NCI-H146 treated with DMSO at 0.1 percent for 48 hours (cell line): ENCODE data around the gene ZNF503.
"Not testable (repeated sequence)": the region's sequence is repeated elsewhere in the genome, so short reads cannot be mapped to it uniquely, and the experiment has no call there.

Experiments used
- DNase-seq: peaks from one replicate; lab custom pipeline; 2025; ENCODE audit not compliant: unreplicated experiment; lab: John Stamatoyannopoulos, UW

Gene ZNF503

DNA sequence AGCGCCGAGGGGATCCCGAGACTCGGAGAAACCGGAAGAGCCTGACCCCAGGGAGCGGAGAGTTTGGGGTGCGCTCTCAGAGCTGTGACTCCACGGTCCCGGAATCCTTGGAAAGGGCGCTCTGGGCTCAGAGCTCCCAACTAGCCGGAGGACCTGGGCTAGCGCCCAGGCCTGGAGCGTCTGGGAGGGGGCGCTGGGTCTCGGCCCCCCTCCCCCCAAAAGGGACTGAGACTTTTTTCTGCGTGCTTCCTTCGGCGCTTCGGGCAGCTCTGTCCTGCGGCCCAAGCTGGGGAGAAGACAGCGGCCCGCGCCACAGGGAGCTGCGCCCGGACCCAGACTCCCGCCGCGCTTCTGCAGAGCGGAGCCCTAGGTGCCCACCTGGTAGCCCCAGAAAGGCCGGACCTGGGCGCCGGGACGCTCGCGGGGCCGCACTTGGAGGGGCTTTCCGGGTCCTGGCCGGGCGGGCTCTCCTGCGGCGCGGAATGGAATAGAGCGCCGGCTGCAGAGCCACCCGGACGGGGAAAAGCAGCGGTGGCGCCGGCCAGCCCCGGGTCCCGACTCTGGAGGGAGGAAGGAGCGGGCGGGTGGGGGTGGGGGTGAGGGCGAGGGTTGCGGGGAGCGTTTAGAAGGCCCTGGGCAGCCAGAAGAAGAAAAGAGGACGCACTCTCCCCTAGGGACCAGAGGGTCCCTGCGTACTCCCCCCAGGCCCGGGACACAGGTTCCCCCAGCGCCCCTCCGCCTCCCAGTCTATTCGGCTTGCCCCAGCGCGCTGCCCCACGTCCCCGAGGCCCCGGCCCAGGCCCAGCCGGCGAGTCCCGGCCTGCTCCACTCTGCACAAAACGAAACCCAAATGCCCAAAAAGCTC is 4.7 kb downstream of the ZNF503 start:
- DNase-seq, result no peak

DNA sequence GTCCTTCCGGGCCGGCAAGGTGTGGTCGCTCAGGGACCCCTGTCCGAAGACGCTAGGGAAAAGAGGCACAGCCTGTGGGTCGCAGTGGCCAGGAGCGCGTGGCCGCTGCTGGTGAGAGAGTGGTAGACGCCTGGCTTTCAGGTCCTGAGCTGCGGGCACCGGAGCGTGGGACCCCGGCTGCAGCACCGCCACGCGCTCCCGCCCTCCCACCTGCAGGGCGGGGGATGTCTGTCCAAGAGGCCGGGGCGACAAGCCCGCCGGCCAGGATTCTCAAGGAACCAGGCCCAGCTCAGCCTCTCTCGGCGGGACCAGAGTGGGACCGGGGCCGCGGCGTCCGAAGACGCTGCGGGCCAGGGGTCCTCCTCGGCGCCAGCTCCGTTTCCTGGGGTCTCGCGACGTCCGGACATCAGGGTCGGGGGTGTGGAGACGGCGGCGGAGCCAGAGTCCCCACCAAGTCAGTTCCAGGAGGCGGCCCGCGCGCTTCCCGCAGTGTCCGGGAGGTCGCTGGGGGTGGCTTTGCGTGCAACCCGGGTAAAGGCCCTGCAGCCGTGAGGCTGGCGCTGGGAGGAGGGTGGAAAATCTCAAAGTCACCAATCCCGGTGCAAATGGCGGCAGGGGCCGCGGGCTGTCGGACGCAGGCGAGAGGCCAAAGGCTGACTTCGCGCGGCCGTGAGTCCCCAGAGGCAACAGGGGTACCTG is 5.5 kb downstream of the ZNF503 start:
- DNase-seq, result no peak

DNA sequence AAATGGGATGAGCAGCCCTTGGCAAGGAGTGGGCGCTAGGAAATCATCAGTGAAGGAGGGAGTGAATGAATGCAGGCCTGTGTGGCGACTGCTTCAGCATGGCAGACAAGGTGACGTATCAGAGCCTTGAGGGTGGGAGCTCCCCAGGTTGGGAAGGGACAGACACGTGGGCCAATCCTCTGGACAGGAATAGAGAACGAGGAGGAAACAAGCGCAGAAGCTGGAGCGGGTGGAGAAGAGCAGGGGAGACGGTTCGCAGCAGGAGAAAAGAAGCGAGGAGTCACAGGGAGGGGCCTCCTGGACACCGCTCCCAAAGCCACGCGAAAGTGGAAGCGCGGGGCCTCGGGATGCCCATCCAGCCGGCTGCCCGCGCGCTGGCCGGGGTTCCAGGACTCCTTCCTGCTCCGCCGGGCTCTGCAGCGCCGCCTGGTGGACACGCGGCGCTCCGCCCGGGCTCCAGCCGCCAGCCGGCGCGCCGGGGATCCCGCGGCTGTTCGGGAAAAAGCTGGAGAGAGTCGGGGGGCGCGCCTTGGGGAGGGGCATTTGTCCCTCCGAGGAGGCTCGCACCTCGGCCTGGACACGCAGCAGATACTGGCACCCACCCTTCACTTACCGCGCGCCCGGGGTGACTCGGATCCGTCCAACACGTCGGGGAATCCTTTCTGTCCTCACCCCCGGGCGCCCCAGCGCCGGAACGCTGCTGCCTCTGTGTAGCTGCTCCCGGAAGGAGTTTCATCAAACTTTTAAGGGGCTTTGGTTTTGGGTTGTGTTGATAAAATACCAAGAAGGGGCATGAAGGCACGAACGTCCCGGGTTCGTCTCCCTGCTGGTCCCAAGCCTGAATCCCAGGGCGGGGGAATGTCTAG is 6.3 kb downstream of the ZNF503 start:
- DNase-seq, result no peak

DNA sequence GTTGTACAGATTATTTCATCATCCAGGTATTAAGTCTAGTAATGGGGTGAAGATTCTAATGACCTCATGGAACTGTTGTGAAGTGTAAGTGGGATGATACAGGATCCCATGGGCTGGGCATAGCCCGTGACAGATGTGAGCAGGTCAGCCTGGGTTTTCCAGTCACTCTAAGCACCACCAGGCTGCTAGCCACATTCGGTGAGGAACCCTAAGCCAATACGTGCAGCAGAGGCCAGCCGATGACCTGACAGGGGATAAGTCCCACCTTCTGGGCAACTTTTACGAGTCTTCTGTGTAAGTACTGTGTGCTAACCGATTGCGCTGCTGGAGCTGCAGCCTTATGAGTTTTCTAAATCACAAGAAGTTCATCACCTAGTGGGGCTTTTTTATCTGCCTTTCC is 7.3 kb downstream of the ZNF503 start:
- no peak for DNase-seq

DNA sequence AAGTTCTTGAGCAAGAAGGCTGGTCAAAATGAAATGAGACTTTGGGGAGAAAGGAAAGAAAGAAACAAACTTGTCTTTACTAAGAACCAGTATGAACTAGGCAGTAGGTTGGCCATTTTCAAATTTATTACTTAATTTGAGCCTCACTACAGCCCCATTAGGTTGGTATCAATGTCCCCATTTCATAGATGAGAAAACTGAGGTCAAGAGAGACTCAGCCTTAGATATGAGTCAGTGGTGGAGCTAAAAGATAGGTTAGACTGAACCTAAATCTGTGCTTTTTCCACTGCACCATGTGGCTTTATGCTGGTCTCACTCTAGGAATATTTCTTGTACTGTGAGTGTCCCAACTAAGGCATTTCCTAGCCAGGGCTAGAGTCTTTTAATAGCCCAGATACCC is 8.8 kb downstream of the ZNF503 start:
- no peak for DNase-seq

DNA sequence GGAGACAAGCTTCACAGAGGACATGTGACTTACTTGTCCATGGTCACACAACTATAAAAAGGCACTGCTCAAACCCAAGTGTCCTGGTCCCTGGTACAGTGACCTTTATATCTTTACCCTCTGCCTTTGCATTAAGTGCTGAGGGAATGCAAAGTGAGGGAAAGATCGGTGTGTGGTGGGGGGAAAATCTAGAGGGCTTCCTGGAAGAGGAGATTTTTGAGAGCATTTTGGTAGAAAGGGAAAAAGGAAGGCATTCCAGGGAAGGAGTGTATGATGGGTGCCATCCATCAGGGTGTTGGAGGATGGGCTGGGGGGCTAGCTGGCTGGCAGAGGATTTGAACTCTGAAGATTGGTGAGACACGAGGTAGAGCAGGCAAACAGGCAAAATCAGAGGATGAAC is 9.3 kb downstream of the ZNF503 start:
- DNase-seq, result no peak

DNA sequence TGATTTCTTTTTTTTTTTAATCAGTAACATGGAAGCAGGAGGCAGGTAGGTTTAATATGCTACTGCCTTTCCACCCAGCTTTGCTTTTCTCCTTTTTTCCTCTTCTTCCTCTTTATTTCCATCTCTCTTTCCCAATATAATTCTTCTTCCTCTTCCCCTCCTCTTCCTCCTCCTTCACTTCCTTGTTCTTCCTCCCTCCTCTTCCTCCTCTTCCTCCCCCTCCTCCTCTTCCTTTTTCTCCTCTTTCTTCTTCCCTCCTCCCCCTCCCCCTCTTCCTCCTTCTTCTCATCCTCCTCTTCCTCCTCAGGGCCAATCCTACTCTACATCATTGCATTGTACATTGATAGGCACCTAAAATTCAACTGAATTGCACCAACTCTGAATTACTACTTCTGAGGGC is 11.4 kb downstream of the ZNF503 start:
- no peak for DNase-seq

DNA sequence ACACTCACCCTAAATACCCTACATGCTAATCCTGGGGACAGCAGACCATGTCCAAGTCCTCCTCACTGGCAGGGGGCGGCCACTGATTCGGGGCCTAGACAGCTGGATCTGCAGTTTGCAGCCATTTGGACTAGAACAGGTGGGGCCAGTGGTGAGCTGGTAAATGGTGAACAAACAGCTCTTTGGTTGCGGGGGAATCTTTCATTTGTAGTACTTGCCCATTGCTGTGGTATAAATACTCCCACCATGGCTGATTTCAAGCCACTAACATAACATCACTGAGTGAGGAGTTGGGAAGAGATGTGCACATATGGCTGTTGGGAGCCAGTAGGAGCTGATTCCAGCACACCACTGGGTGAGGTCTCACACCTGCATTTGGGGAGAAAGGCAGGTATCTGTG is 13.5 kb downstream of the ZNF503 start:
- DNase-seq, result no peak

DNA sequence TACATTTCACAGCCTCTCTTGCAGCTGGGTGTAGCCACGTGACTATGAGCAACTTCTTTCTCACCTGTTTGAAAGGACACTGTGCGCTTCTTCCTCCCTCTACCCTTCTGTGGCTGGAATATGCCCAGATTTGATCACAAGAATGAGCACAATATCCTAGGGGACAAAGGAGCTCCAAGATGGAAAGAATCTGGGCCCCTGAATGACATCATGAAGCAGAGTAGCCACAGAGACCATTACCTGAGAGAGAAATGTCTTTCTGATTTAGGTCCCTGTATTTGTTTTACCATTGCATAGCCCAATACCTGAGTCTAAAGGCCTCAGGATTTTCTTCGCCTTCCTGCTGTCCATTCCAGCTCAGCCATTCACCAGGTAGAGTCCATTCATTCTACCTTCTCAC is 15.4 kb downstream of the ZNF503 start:
- DNase-seq, result no peak

DNA sequence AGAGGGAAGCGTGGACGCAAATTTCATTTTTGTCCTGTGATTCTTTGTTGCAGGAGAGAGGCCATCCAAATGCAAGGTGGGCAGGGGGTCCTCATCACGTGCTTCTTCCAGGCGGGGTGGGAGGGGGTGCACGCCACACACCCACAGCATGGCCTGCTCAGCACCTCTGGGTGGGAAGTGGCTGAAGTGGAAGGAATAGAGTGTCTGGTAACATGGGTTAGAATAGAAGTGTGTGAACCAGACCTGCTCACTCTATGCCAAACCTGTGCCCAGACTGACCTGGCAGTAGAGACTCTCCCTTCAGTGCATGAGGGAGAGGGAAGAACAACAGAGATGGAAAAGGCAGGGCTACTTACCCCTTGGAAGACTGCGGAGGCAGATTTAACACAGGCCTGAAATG is 21.7 kb downstream of the ZNF503 start:
- DNase-seq, result no peak

DNA sequence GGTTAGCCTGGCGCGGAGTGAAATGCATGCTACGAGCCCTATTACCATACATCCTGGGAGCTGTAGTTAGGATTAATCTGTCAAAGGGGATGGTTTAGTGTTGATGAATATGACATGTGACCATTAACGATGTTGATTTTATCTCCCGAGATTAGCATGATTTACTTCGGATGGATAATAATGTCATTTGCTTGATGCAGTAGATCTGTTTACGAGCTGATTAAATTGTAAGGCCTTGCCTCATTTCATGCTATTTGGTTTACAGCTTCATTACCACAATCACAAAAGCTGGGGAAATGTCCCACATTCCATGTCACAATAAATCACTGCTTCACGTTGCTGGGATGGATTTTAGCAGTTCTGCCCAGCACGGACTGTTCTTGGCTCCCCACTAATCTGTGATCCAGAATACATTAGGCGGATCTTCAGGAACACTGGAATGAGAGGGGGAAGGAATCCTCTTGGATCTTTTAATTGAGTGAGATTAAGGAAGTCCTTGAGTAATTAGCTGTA is 22.3 kb downstream of the ZNF503 start:
- no peak for DNase-seq

DNA sequence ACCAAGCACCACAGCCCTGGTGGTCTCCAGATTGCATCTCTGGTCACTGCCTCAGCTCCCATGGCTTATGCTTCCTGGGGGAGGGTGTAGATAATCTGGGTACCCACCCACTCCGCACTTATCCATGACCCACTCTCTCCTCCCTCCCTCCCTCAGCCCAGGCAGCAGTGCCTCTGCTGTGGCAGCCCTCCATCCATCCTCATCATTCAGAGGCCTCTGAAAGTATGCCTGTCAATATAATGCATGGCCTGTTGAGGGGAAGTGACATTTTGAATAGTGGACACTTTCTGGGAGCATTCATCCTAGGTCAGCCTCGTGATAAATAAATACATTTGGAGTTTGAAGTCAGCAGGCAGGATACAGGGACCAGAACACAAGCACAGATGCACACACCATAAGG is 23.2 kb downstream of the ZNF503 start:
- DNase-seq, result no peak

DNA sequence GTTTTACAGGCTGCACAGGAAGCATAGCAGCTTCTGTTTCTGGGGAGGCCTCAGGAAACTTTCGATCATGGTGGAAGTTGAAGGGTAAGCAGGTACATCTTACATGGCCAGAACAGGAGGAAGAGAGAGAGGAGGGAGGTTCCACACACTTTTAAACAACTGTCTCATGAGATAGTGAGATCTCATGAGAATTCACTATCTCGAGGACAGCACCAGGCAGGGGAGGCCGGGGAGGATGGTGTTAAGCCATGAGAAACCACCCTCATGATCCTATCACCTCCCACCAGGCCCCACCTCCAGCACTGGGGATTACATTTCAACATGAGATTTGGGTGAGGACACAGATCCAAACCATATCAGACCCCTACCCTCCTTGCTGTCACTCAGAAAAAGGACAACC is 23.7 kb downstream of the ZNF503 start:
- DNase-seq, result no peak

DNA sequence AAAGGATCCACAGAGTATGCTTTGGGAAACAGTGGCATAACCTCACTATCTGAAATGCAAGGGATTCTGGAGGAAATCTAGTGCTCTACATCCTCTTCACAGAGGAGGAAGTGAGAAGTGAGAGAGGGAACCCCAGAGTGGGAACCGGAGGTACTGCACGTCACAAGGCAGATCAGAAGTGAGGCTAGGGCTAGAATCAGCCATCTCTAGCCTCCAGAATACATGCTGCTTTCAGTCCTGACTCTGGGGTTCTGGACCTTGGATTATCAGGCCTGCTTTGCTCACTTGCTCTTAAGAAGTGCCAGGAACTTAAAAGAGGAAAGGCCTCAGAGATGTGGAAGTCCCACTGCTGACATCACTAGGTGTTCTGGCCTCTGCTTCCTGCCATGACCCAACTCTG is 25.7 kb downstream of the ZNF503 start:
- no peak for DNase-seq

DNA sequence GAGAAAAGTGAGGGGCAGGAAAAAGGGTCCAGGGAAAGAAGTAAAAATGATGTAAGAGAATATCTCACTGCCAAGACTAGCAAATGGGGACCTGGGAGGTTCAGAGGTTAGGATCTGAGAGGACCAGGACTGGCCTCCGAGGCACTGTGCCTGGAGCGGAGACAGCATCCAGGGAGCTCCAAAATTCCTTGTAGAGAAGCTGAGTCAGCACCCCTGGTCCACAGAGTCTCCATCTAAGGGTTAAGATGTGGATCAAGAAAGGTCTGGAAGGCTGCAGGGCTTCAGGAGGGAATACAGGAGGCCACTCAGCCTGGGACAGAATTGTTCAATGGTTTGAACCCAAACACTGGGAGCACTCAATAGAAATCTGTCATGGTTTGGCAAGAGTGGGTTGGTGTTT is 30.6 kb downstream of the ZNF503 start:
- no peak for DNase-seq

DNA sequence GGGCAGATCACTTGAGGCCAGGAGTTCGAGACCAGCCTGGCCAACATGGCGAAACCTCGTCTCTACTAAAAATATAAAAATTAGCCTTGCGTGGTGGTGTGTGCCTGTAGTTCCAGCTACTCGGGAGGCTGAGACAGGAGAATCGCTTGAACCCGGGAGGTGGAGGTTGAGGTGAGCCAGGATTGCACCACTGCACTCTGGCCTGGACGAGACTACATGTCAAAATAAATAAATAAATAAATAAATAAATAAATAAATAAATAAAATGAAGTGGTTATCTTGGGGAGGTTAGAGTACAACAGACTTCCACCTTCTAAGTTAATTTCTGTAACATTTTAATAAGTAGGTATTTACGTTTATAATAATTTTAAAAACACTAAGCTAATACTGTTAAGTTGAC is 31.7 kb downstream of the ZNF503 start:
- not testable (repeated sequence) for DNase-seq

DNA sequence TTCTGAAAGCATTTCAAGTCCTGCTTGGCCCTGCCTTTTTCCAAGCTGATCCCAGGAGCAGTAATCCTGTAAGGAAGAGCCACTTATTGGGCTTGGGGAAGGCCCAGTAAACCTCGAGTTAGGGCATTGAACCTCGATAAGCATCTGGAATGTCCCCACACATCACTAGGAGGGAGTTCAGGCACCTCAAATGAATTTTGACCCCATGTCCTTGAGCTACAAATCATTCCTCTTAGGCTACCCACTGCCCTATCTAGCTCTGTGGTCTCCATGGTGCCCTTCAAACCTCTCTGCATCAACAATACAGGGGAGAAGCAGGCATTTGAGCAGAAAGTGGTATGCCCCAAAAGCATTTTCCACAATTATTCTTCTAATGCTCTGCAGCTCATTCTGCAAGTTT is 33.7 kb downstream of the ZNF503 start:
- no peak for DNase-seq

DNA sequence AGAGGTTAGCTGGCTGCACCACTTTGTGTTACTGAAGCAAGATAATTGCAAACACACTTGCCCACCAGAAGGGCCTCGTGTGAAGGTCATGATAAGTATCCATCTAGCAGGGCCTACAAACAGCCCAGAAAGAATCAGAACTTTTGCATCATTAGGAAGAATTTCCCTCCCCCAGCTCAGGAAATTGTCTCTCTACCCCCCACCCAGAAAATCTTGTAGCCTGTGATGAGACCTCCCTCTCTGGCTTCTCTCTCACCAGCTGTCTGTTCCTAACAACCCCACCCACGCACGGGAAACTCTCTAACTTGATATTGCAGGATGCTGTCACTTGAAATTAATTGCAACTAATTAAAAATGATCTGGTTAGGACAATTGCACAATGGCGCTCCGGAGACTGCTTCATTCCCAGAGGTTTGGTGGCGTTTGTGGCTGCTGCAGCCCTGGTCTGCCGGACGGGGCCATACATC is 34.5 kb downstream of the ZNF503 start:
- DNase-seq, result no peak

DNA sequence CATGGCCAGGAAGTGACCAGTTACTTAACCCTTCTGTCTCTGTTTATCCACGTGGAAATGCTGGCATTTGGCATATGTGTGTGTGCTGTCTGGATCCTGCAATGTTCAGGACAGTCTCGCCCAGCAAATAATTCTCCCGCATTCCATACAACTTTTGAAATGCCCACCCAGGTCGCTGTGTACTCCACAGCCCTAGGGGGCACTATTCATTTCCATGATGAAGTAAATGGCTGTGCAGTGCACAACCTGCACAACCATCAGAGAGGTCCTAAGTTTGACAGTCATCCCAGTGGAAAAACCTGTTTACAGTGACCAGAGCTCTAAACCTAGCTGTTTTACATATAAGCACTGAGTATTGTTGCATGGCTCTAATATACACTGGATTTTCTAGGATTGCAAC is 38.1 kb downstream of the ZNF503 start:
- no peak for DNase-seq

DNA sequence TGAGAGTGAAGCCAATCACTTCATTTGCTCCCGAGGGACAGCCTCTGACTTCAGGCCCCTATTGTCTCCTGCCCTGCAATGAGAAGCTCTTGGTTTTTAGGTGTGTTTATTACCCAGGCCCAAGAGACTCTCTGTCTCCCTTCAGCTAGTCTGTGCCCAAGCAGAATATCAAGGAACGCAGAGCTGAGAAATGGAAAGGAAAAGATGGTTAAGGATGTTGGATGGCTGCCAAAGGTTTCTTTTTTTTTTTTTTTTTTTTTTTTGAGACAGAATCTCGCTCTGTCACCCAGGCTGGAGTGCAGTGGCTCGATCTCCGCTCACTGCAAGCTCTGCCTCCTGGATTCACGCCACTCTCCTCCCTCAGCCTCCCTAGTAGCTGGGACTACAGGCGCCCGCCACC is 41.7 kb downstream of the ZNF503 start:
- not testable (repeated sequence) for DNase-seq

DNA sequence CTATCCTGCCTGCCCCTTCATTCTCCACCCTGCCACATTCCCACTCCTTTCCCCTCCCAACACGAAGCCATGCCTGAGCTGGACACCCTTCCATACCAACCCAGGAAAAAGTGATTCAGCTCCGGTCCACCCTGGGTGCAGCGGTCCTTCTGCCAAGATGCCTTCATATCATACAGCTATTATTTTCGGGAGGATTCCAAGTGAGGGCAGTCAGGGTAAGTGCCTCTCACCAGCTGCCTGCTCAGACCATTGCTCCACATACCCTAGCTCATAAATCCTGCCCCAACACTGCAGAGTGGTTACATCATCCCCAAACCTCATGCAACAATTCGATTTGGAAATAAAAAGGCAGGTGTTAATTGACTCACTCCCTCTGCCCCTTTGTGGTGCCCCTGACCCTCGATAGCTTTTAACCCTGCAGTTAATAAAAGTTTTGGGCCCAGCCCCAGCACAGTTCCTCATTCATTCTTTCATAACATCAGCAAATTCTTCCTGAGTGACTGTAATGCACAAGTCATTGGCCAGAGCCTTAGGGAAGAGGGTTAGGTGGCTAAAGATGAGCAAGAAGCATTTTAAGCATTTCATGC is 42.6 kb downstream of the ZNF503 start:
- no peak for DNase-seq
